Raji (cell line): ENCODE data around the gene TMEM37.

Source experiments
- POLR2A ChIP-seq: IDR thresholded peaks from 2 replicates; pipeline ENCODE4 v1.6.1; 2011; ENCODE audit warnings: low read depth, low read length, control low read depth; ENCODE audit not compliant: insufficient read depth

TMEM37 gene

GRCh38 chr2:119453972-119454593 is 22.4 kb downstream of the TMEM37 start:
- TF ChIP-seq POLR2A, result no peak

GRCh38 chr2:119455066-119455718 is 23.5 kb downstream of the TMEM37 start:
- no peak for TF ChIP-seq POLR2A

GRCh38 chr2:119460076-119460475 is 28.4 kb downstream of the TMEM37 start:
- TF ChIP-seq POLR2A, result no peak

- no peak for TF ChIP-seq POLR2A
These were observed 30.2 kb downstream of the TMEM37 start for GRCh38 chr2:119461811-119462210.

GRCh38 chr2:119462574-119462973 is 30.9 kb downstream of the TMEM37 start:
- no peak for TF ChIP-seq POLR2A

GRCh38 chr2:119463136-119463535 is 31.5 kb downstream of the TMEM37 start:
- TF ChIP-seq POLR2A, result no peak

- no peak for TF ChIP-seq POLR2A
These were observed 32.3 kb downstream of the TMEM37 start for GRCh38 chr2:119463990-119464389.

- TF ChIP-seq POLR2A, result no peak
These were observed 33.3 kb downstream of the TMEM37 start for GRCh38 chr2:119464981-119465380.

- no peak for TF ChIP-seq POLR2A
These were observed 34.0 kb downstream of the TMEM37 start for GRCh38 chr2:119465687-119466086.

GRCh38 chr2:119466373-119466772 is 34.7 kb downstream of the TMEM37 start:
- TF ChIP-seq POLR2A, result no peak

GRCh38 chr2:119468154-119468955 is 36.7 kb downstream of the TMEM37 start:
- TF ChIP-seq POLR2A, result no peak

GRCh38 chr2:119469131-119469530 is 37.5 kb downstream of the TMEM37 start:
- no peak for TF ChIP-seq POLR2A

- TF ChIP-seq POLR2A, result no peak
These were observed 38.1 kb downstream of the TMEM37 start for GRCh38 chr2:119469661-119470297.

- no peak for TF ChIP-seq POLR2A
These were observed 41.1 kb downstream of the TMEM37 start for GRCh38 chr2:119472749-119473148.

GRCh38 chr2:119473621-119474370 is 42.1 kb downstream of the TMEM37 start:
- no peak for TF ChIP-seq POLR2A
